Loucy (cell line): Measurements from ENCODE around the gene TRIOBP.

Experiments
- H2AFZ ChIP-seq: fragments of 200-600 bp; sonication (generic); 2 replicates; pipeline ENCODE4 v1.6.0; 2016; ENCODE audit warnings: antibody characterized with exemption, mild to moderate bottlenecking, low read length, moderate library complexity
- H3F3A ChIP-seq: fragments of 200-600 bp; 2 replicates; pipeline ENCODE4 v1.6.0; 2016; ENCODE audit warnings: antibody characterized with exemption, low read depth, mild to moderate bottlenecking
- H3K27me3 ChIP-seq: fragments of 200-600 bp; sonication (generic); 2 replicates; pipeline ENCODE4 v1.6.1; 2014; ENCODE audit warnings: low read length, mild to moderate bottlenecking; ENCODE audit not compliant: insufficient read depth, poor library complexity, severe bottlenecking
- H3K36me3 ChIP-seq: fragments of 200-600 bp; sonication (generic); 2 replicates; pipeline ENCODE4 v1.6.1; 2016; ENCODE audit warnings: low read length; ENCODE audit not compliant: insufficient read depth
- H3K4me1 ChIP-seq: fragments of 200-600 bp; sonication (generic); 2 replicates; pipeline ENCODE4 v1.5.1; 2014; ENCODE audit warnings: low read length, mild to moderate bottlenecking; ENCODE audit not compliant: insufficient read depth, poor library complexity, severe bottlenecking
- H3K4me2 ChIP-seq: fragments of 200-600 bp; sonication (generic); 2 replicates; pipeline ENCODE4 v1.6.0; 2014; ENCODE audit warnings: antibody characterized with exemption, low read length, low read depth, mild to moderate bottlenecking; ENCODE audit not compliant: poor library complexity, severe bottlenecking
- H3K4me3 ChIP-seq: fragments of 200-600 bp; sonication (generic); 2 replicates; pipeline ENCODE4 v1.5.1; 2014; ENCODE audit warnings: low read length, mild to moderate bottlenecking, mixed read lengths; ENCODE audit not compliant: poor library complexity, severe bottlenecking
- H3K79me2 ChIP-seq: fragments of 200-600 bp; sonication (generic); 2 replicates; pipeline ENCODE4 v1.6.1; 2014; ENCODE audit warnings: low read length; ENCODE audit not compliant: insufficient read depth
- H3K9ac ChIP-seq: fragments of 200-600 bp; sonication (generic); 2 replicates; pipeline ENCODE4 v1.6.0; 2014; ENCODE audit warnings: mild to moderate bottlenecking, low read depth, low read length, moderate library complexity; ENCODE audit not compliant: poor library complexity, severe bottlenecking
- H3K9me2 ChIP-seq: fragments of 200-600 bp; sonication (generic); replicated peaks from 2 replicates; pipeline ENCODE4 v1.6.1; 2016; ENCODE audit warnings: low read depth, low read length, mixed read lengths
- H3K9me3 ChIP-seq: fragments of 200-600 bp; sonication (generic); 2 replicates; pipeline ENCODE4 v1.6.1; 2014; ENCODE audit warnings: mild to moderate bottlenecking, antibody characterized with exemption, low read length, low read depth; ENCODE audit not compliant: insufficient read depth
- H4K20me1 ChIP-seq: fragments of 200-600 bp; sonication (generic); 2 replicates; pipeline ENCODE4 v1.6.0; 2014; ENCODE audit warnings: antibody characterized with exemption, low read length, mild to moderate bottlenecking; ENCODE audit not compliant: insufficient read depth, poor library complexity, severe bottlenecking
- EZH2phosphoT487 ChIP-seq: fragments of 200-600 bp; IDR thresholded peaks from 2 replicates; pipeline ENCODE4 v1.6.1; 2018; ENCODE audit warnings: antibody characterized with exemption, mild to moderate bottlenecking, moderate library complexity, borderline replicate concordance
- TF ChIP-seq, protein P1 (sequence below): fragments of 200-600 bp; sonication (generic); conservative IDR thresholded peaks from 2 replicates; pipeline ENCODE4 v1.5.1; 2014; ENCODE audit warnings: mild to moderate bottlenecking, antibody characterized with exemption, low read length

TRIOBP gene

DNA sequence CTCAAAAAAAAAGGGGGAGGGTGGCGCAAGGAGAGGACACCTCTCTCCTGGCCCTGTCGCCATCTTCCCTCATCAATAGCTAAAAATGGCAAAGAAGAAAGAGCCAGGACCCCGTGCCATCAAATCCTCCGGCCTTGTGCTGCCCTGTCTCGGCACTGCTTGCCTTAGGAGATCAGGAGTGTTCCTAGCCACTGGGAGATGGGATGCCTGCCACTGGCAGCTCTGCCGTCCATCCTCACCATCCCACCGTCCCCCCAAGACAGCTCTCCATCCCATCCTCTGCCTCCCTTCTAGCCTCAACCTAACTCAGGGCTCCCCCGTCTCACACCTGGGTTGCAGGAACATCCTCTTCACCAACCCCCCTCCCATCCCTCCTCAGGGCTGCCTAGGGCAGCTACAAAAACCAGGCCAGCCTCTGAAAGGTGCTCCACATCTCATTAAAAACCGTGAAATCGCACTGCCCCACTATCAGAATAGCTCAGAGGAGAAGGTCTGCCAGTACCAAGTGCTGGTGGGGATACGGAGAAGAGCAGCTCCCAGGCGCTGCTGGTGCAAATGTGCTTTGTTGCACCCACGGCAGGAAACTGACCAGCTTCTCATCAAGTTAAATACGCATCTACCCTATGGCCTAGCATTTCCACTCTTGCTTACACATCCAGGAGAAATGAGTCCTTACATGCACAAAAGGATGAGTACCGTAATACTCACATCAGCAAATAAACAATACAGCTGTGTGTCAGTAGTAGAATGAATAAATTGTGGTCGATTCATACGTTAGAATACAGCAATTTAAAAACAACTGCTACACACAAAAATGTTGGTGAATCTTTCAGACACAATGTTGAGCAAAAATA lies 79.2 kb downstream of the TRIOBP start:
- Histone ChIP-seq H4K20me1 (no peaks in the 10 kb centered on the region), H3K4me3 (no peak overlapping the region), H3K4me2 (no peak overlapping the region), H3K4me1 (no peaks in the 10 kb centered on the region), H3F3A (no peaks in the 10 kb centered on the region), H3K27me3 (no peaks in the 10 kb centered on the region), H3K79me2 (no peaks in the 10 kb centered on the region), H3K36me3 (peaks cover 15% of the 10 kb centered on the region; the same call in 1 of the 2 replicates), H3K9me2 (no peaks in the 10 kb centered on the region), H2AFZ (no peak overlapping the region), H3K9me3 (no peaks in the 10 kb centered on the region), H3K9ac (no peak overlapping the region)
- TF ChIP-seq, protein P1, sequence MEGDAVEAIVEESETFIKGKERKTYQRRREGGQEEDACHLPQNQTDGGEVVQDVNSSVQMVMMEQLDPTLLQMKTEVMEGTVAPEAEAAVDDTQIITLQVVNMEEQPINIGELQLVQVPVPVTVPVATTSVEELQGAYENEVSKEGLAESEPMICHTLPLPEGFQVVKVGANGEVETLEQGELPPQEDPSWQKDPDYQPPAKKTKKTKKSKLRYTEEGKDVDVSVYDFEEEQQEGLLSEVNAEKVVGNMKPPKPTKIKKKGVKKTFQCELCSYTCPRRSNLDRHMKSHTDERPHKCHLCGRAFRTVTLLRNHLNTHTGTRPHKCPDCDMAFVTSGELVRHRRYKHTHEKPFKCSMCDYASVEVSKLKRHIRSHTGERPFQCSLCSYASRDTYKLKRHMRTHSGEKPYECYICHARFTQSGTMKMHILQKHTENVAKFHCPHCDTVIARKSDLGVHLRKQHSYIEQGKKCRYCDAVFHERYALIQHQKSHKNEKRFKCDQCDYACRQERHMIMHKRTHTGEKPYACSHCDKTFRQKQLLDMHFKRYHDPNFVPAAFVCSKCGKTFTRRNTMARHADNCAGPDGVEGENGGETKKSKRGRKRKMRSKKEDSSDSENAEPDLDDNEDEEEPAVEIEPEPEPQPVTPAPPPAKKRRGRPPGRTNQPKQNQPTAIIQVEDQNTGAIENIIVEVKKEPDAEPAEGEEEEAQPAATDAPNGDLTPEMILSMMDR = no peak
- TF ChIP-seq EZH2phosphoT487 = no peak

DNA sequence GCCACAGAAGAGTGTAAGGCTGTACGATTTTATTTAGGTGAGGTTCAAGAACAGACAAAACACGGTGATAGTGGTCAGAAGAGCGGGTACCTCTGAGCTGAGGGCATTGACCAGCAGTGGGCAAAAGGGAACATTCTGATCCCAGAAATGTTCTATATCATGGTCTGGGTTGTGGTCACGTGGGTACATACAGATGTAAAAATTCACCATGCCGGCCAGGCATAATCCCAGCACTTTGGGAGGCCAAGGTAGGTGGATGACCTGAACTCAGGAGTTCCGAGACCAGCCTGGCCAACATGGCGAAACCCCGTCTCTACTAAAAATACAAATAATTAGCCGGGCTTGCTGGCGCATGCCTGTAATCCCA lies 79.8 kb downstream of the TRIOBP start:
- Histone ChIP-seq H4K20me1 (no peaks in the 10 kb centered on the region), H3K9ac (no peak overlapping the region), H3K27me3 (no peaks in the 10 kb centered on the region), H3K4me2 (no peak overlapping the region), H3K9me3 (no peaks in the 10 kb centered on the region), H3F3A (no peaks in the 10 kb centered on the region), H3K4me3 (no peak overlapping the region), H3K79me2 (no peaks in the 10 kb centered on the region), H3K36me3 (peaks cover 13% of the 10 kb centered on the region; the same call in 1 of the 2 replicates), H3K9me2 (no peaks in the 10 kb centered on the region), H2AFZ (no peak overlapping the region), H3K4me1 (no peaks in the 10 kb centered on the region)
- TF ChIP-seq EZH2phosphoT487 = no peak
- TF ChIP-seq, protein P1 = no peak

DNA sequence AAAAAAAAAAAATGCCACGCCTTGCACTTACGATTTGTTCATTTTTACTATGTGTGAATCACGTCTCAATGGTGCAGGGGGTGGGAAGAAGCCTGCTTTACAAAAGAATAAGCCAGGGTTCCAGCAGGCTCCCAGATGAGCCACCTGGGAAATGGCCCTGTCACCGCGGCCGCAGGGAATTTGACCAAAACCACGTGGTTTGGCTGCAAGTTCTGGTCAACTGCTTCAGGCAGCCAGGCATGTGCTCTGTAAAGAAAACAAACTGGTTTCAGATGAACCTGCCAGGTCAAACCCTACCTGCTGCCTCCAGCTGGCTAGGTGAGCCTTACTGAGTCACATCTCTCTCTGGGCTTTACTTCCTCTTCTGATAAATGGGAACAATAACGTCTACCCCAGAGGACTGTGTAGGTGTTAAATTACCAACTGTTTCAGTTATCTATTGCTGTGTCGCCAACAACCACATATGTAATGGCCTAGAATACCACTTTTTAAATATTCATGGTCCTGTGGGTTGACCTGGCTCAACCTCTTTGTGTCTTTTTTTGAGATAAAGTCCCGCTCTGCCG lies 80.4 kb downstream of the TRIOBP start:
- TF ChIP-seq, protein P1 = no peak
- TF ChIP-seq EZH2phosphoT487 = no peak
- Histone ChIP-seq H2AFZ (no peak overlapping the region), H3K9me2 (no peaks in the 10 kb centered on the region), H3F3A (no peaks in the 10 kb centered on the region), H3K27me3 (no peaks in the 10 kb centered on the region), H3K9me3 (no peaks in the 10 kb centered on the region), H3K79me2 (no peaks in the 10 kb centered on the region), H3K4me2 (no peak overlapping the region), H3K36me3 (peaks cover 9% of the 10 kb centered on the region; the same call in 1 of the 2 replicates), H3K4me1 (no peaks in the 10 kb centered on the region), H3K4me3 (no peak overlapping the region), H4K20me1 (no peaks in the 10 kb centered on the region), H3K9ac (no peak overlapping the region)
